ENCODE measurements around the gene EHMT1. TPM values are rescaled to one million over a fixed set of nuclear protein-coding genes. Genes with fewer than 3 reads are reported as not detected.

Gene EHMT1
- total RNA-seq, 1 donor from 2014 or later: 82.7 TPM

GRCh38 chr9:137657606-137658005 is 38.8 kb downstream of the EHMT1 start:
- no peak for ATAC-seq
- H3K27ac ChIP-seq: no peak overlapping the region
- DNase-seq: no peak
- H3K27me3 ChIP-seq: no peaks in the 10 kb centered on the region
- H3K9me3 ChIP-seq: no peaks in the 10 kb centered on the region
- H3K4me1 ChIP-seq: no peaks in the 10 kb centered on the region
- no peak for TF ChIP-seq CTCF (IDR thresholded peaks at IDR 0.05)
- intact Hi-C loops (cut with DNase I): no loop called here
- H3K36me3 ChIP-seq: peaks cover 7% of the 10 kb centered on the region
- no peak overlapping the region for H3K4me3 ChIP-seq

GRCh38 chr9:137658781-137659180 is 40.0 kb downstream of the EHMT1 start:
- DNase-seq: no peak
- TF ChIP-seq CTCF (IDR thresholded peaks at IDR 0.05): no peak
- no peak for ATAC-seq
- Histone ChIP-seq H3K27me3 (no peaks in the 10 kb centered on the region), H3K27ac (no peak overlapping the region), H3K9me3 (no peaks in the 10 kb centered on the region), H3K4me1 (no peaks in the 10 kb centered on the region), H3K4me3 (no peak overlapping the region), H3K36me3 (peaks cover 7% of the 10 kb centered on the region)
- intact Hi-C loops (cut with DNase I): no loop called here

- no peaks in the 10 kb centered on the region for H3K27me3 ChIP-seq
- H3K9me3 ChIP-seq: no peaks in the 10 kb centered on the region
- DNase-seq: peak; percentile 12
- H3K4me1 ChIP-seq: peaks cover 4% of the 10 kb centered on the region
- no peak for TF ChIP-seq CTCF (IDR thresholded peaks at IDR 0.05)
- peak; percentile 34 for ATAC-seq
- H3K36me3 ChIP-seq: peaks cover 5% of the 10 kb centered on the region
- intact Hi-C loops (cut with DNase I): no loop called here
- H3K27ac ChIP-seq: no peak overlapping the region
- no peak overlapping the region for H3K4me3 ChIP-seq
Observed at GRCh38 chr9:137660144-137660543, 41.3 kb downstream of the EHMT1 start.

GRCh38 chr9:137663584-137663983 is 44.8 kb downstream of the EHMT1 start:
- H3K4me1 ChIP-seq: peaks cover 23% of the 10 kb centered on the region
- DNase-seq (no peak), ATAC-seq (no peak)
- no peaks in the 10 kb centered on the region for H3K9me3 ChIP-seq
- no peak overlapping the region for H3K27ac ChIP-seq
- no peak overlapping the region for H3K4me3 ChIP-seq
- H3K36me3 ChIP-seq: no peaks in the 10 kb centered on the region
- intact Hi-C loops (cut with DNase I): no loop called here
- H3K27me3 ChIP-seq: no peaks in the 10 kb centered on the region
- no peak for TF ChIP-seq CTCF (IDR thresholded peaks at IDR 0.05)

DNA sequence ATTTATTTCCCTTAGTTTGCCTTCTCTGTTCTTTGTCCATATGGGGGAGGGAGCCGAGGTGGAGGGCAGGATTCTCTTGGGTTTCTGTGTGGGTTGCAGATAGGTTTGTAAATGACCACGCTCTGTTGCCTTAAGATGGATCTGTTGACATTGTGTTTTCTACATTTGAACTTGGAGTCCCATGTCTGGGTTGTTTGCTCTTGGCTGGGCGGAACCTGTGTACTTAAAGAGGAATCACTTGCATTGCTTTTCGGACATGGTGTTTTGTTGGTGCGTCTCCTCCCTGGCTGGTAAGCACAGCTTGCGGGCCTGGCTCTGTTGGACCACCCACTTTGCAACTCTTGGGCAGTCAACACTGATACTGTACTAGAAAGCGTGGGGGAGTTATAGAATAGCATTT is 45.9 kb downstream of the EHMT1 start:
- no peak for TF ChIP-seq CTCF (IDR thresholded peaks at IDR 0.05)
- Histone ChIP-seq H3K27ac (no peak overlapping the region), H3K36me3 (no peaks in the 10 kb centered on the region), H3K27me3 (no peaks in the 10 kb centered on the region), H3K4me3 (no peak overlapping the region), H3K4me1 (peaks cover 23% of the 10 kb centered on the region), H3K9me3 (no peaks in the 10 kb centered on the region)
- peak; percentile 28 for DNase-seq
- intact Hi-C loops (cut with DNase I): no loop called here
- ATAC-seq: no peak

GRCh38 chr9:137665226-137665625 is 46.4 kb downstream of the EHMT1 start:
- Histone ChIP-seq H3K27me3 (no peaks in the 10 kb centered on the region), H3K4me3 (no peak overlapping the region), H3K4me1 (peaks cover 23% of the 10 kb centered on the region), H3K36me3 (no peaks in the 10 kb centered on the region), H3K9me3 (no peaks in the 10 kb centered on the region), H3K27ac (no peak overlapping the region)
- TF ChIP-seq CTCF (IDR thresholded peaks at IDR 0.05): no peak
- ATAC-seq: no peak
- intact Hi-C loops (cut with DNase I): no loop called here
- peak; percentile 30 for DNase-seq

All from upper lobe of right lung (tissue), 1 donor.